Chondrocyte (in vitro differentiated cells): ENCODE data around the gene MAPK10. TPM values are rescaled to one million over a fixed set of nuclear protein-coding genes. Genes with fewer than 3 reads are reported as not detected.

Source experiments
- DNase-seq: peaks from one replicate; pipeline ENCODE4 v3.0.0; 2021; ENCODE audit warnings: mixed read lengths, low spot score
- H3K27ac Mint-ChIP-seq: one replicate; pipeline ENCODE4 v1.8.0; 2021; ENCODE audit warnings: mild to moderate bottlenecking, moderate library complexity, mixed read lengths; ENCODE audit not compliant: unreplicated experiment
- H3K27me3 Mint-ChIP-seq: 2 replicates; pipeline ENCODE4 v1.8.0; 2021; ENCODE audit warnings: low read depth, mixed read lengths
- H3K36me3 Mint-ChIP-seq: 2 replicates; pipeline ENCODE4 v1.8.0; 2021; ENCODE audit warnings: low read depth, mixed read lengths
- H3K4me1 Mint-ChIP-seq: 2 replicates; pipeline ENCODE4 v1.8.0; 2021; ENCODE audit warnings: low read depth, mild to moderate bottlenecking, mixed read lengths
- H3K4me3 Mint-ChIP-seq: one replicate; pipeline ENCODE4 v1.8.0; 2021; ENCODE audit warnings: mild to moderate bottlenecking, moderate library complexity, mixed read lengths; ENCODE audit not compliant: unreplicated experiment
- H3K9me3 Mint-ChIP-seq: 2 replicates; pipeline ENCODE4 v1.8.0; 2021; ENCODE audit warnings: low read depth, mixed read lengths
- CTCF ChIP-seq: fragments of 200-600 bp; sonication (generic); IDR thresholded peaks from 2 replicates; pipeline ENCODE4 v1.5.0; 2021; ENCODE audit warnings: antibody characterized with exemption, mild to moderate bottlenecking, moderate library complexity
- total RNA-seq: library from RNA; stranded (reverse); gene quantifications from 3 replicates; pipeline ENCODE4 v1.2.1, GENCODE V29; 2021

The MAPK10 gene
- total RNA-seq, 1 donor from 2014 or later = 14.1 TPM

- Mint-ChIP-seq H3K27ac (no peak overlapping the region), H3K4me1 (peaks cover 4% of the 10 kb centered on the region), H3K9me3 (no peaks in the 10 kb centered on the region), H3K27me3 (no peaks in the 10 kb centered on the region), H3K36me3 (no peaks in the 10 kb centered on the region), H3K4me3 (no peak overlapping the region)
- TF ChIP-seq CTCF = no peak
- DNase-seq = no peak
Measured at GRCh38 chr4:86269354-86269753, 90.5 kb downstream of the MAPK10 start.

GRCh38 chr4:86264241-86264640 lies 95.6 kb downstream of the MAPK10 start:
- no peak for DNase-seq
- Mint-ChIP-seq H3K27ac (peak overlapping the region; percentile 38), H3K4me1 (peaks cover 11% of the 10 kb centered on the region), H3K27me3 (no peaks in the 10 kb centered on the region), H3K36me3 (no peaks in the 10 kb centered on the region), H3K4me3 (no peak overlapping the region), H3K9me3 (no peaks in the 10 kb centered on the region)
- TF ChIP-seq CTCF = no peak

- no peak overlapping the region for H3K4me3 Mint-ChIP-seq
- no peak for DNase-seq
- TF ChIP-seq CTCF = no peak
- H3K27ac Mint-ChIP-seq = no peak overlapping the region
- H3K9me3 Mint-ChIP-seq = no peaks in the 10 kb centered on the region
- peaks cover 11% of the 10 kb centered on the region for H3K4me1 Mint-ChIP-seq
- H3K36me3 Mint-ChIP-seq = no peaks in the 10 kb centered on the region
- H3K27me3 Mint-ChIP-seq = no peaks in the 10 kb centered on the region
Measured at GRCh38 chr4:86261636-86262035, 98.2 kb downstream of the MAPK10 start.

- Mint-ChIP-seq H3K27me3 (no peaks in the 10 kb centered on the region), H3K9me3 (no peaks in the 10 kb centered on the region), H3K27ac (no peak overlapping the region), H3K36me3 (no peaks in the 10 kb centered on the region), H3K4me3 (no peak overlapping the region), H3K4me1 (no peaks in the 10 kb centered on the region)
- TF ChIP-seq CTCF = no peak
- DNase-seq = no peak
Measured at GRCh38 chr4:86256086-86256485, 103.8 kb downstream of the MAPK10 start.

- H3K27ac Mint-ChIP-seq = no peak overlapping the region
- no peak overlapping the region for H3K4me3 Mint-ChIP-seq
- no peak for TF ChIP-seq CTCF
- no peak for DNase-seq
- H3K4me1 Mint-ChIP-seq = peaks cover 3% of the 10 kb centered on the region
- no peaks in the 10 kb centered on the region for H3K9me3 Mint-ChIP-seq
- H3K27me3 Mint-ChIP-seq = no peaks in the 10 kb centered on the region
- H3K36me3 Mint-ChIP-seq = no peaks in the 10 kb centered on the region
Measured at GRCh38 chr4:86250619-86251018, 109.2 kb downstream of the MAPK10 start.
